K562 (cell line): ENCODE data around the gene PLD3. TPM values are rescaled to one million over a fixed set of nuclear protein-coding genes. Genes with fewer than 3 reads are reported as not detected.

Experiments
- CCAR2 ChIP-seq: fragments of 200-400 bp; formaldehyde crosslinking; IDR thresholded peaks from 2 replicates; pipeline ENCODE4 v1.6.1; 2017; ENCODE audit warnings: mild to moderate bottlenecking, low read depth, low read length
- DACH1 ChIP-seq: fragments of 450-650 bp; IDR thresholded peaks from 2 replicates; pipeline ENCODE4 v1.6.1; 2018; ENCODE audit not compliant: partially characterized antibody
- DMBX1 ChIP-seq: fragments of 250-450 bp; sonication (Bioruptor Pico); IDR thresholded peaks from 2 replicates; pipeline ENCODE4 v1.8.0; 2022; ENCODE audit warnings: inconsistent platforms, mild to moderate bottlenecking, moderate library complexity, borderline replicate concordance
- E2F5 ChIP-seq: sonication (generic); formaldehyde crosslinking; IDR thresholded peaks from 2 replicates; pipeline ENCODE4 v1.8.0; 2022; ENCODE audit warnings: mild to moderate bottlenecking, missing genetic modification reagents
- NEUROD1 ChIP-seq: fragments of 150-350 bp; IDR thresholded peaks from 2 replicates; pipeline ENCODE4 v1.6.1; 2014; ENCODE audit warnings: borderline replicate concordance, low read length, low read depth; ENCODE audit not compliant: partially characterized antibody
- SREBF2 ChIP-seq: sonication (generic); formaldehyde crosslinking; IDR thresholded peaks from 2 replicates; pipeline ENCODE4 v1.4.0; 2020; ENCODE audit warnings: mild to moderate bottlenecking, missing genetic modification reagents
- STAT5B ChIP-seq: fragments of 250-450 bp; sonication (Bioruptor Pico); IDR thresholded peaks from 2 replicates; pipeline ENCODE4 v1.8.0; 2021; ENCODE audit warnings: mild to moderate bottlenecking, inconsistent platforms
- TCF7 ChIP-seq: sonication (generic); IDR thresholded peaks from 2 replicates; pipeline ENCODE4 v1.6.1; 2016; ENCODE audit warnings: antibody characterized with exemption, borderline replicate concordance
- TGIF2 ChIP-seq: sonication (generic); formaldehyde crosslinking; IDR thresholded peaks from 2 replicates; pipeline ENCODE4 v1.8.1; 2022; ENCODE audit warnings: mild to moderate bottlenecking, missing genetic modification reagents, moderate library complexity
- TRIM24 ChIP-seq, 2 experiments: fragments of 450-650 bp; IDR thresholded peaks; 2 replicates each; pipeline ENCODE4 v1.6.1; 2016
- TRIM28 ChIP-seq: fragments of 450-650 bp; IDR thresholded peaks from 2 replicates; pipeline ENCODE4 v1.6.1; 2017
- ZHX1 ChIP-seq: fragments of 150-350 bp; conservative IDR thresholded peaks from 2 replicates; pipeline ENCODE4 v1.6.1; 2014; ENCODE audit warnings: low read length
- ZNF143 ChIP-seq: sonication (generic); formaldehyde crosslinking; IDR thresholded peaks from 2 replicates; pipeline ENCODE4 v1.9.0; 2022; ENCODE audit warnings: mild to moderate bottlenecking, missing genetic modification reagents
- ZNF174 ChIP-seq: fragments of 250-450 bp; sonication (Bioruptor Pico); IDR thresholded peaks from 2 replicates; pipeline ENCODE4 v1.4.0; 2020; ENCODE audit warnings: mild to moderate bottlenecking
- ZNF398 ChIP-seq: fragments of 250-450 bp; sonication (Bioruptor Pico); IDR thresholded peaks from 2 replicates; pipeline ENCODE4 v1.8.0; 2021; ENCODE audit warnings: moderate library complexity, mild to moderate bottlenecking, inconsistent platforms
- ZNF408 ChIP-seq: fragments of 250-450 bp; sonication (Bioruptor Pico); IDR thresholded peaks from 2 replicates; pipeline ENCODE4 v1.4.0; 2020; ENCODE audit warnings: low read depth, mild to moderate bottlenecking, moderate library complexity
- ZNF583 ChIP-seq: fragments of 250-450 bp; sonication (Bioruptor Pico); IDR thresholded peaks from 2 replicates; pipeline ENCODE4 v1.4.0; 2020
- ZNF592 ChIP-seq: fragments of 450-650 bp; IDR thresholded peaks from 2 replicates; pipeline ENCODE4 v1.6.1; 2017; ENCODE audit warnings: antibody characterized with exemption, mild to moderate bottlenecking
- ZNF766 ChIP-seq: fragments of 200-800 bp; sonication (Bioruptor generic); conservative IDR thresholded peaks from 2 replicates; pipeline ENCODE4 v1.6.1; 2016; ENCODE audit warnings: missing genetic modification characterization, missing compliant biosample characterization
- polyA plus RNA-seq, 8 experiments: library from polyadenylated mRNA; depleted of rRNA in 4 of 8; stranded (reverse) in 5 of 8; unstranded in 3 of 8; fragments of >200 nt; fragmentation: Nextera tagmentation in 2 of 8; fragmentation: Illumina TruSeq in 1 of 8; extraction: Ambion mirVana in 2 of 8; extraction: Trizol in 1 of 8; gene quantifications; 2 replicates each; pipeline versions ENCODE4 v1.2.1 to v1.2.3, GENCODE V29; 2011 to 2014; ENCODE audit warnings: inconsistent platforms in 1 of 8, missing spikeins in 1 of 8
- total RNA-seq, 7 experiments: library from RNA; depleted of rRNA in 6 of 7; stranded (reverse); fragments of >200 nt in 6 of 7; fragmentation: Illumina TruSeq in 2 of 7; extraction: Trizol in 2 of 7; gene quantifications; 2 replicates each; pipeline versions ENCODE4 v1.2.1 to v1.2.3, GENCODE V29; 2011 to 2021; ENCODE audit warnings: low replicate concordance in 1 of 7

The PLD3 gene
- total and polyA plus RNA-seq, 9 of the 15 experiments (the other 6 are each of a cell fraction or from before 2014, with no cell fraction given), result 2.3 to 128 (median 72.7) TPM

- TF ChIP-seq ZNF174 (no peak), NEUROD1 (no peak), ZNF766 (CRISPR knock-in tag) (no peak), ZNF583 (CRISPR knock-in tag) (no peak), TRIM24 (IDR thresholded peaks at IDR 0.05) (peak in 1 of 2 experiments; percentile 39; a peak in 1 of 4 replicates), ZHX1 (no peak), TGIF2 (CRISPR knock-in tag) (no peak), ZNF408 (CRISPR knock-in tag) (no peak), DACH1 (no peak), TRIM28 (no peak), DMBX1 (CRISPR knock-in tag) (no peak), STAT5B (CRISPR knock-in tag) (no peak), ZNF592 (no peak; the same call in 1 of the 2 replicates), SREBF2 (CRISPR knock-in tag) (no peak), ZNF398 (CRISPR knock-in tag) (no peak), TCF7 (0 out of 2 replicates have a peak, but pooled peaks have one; percentile 25), E2F5 (no peak), ZNF143 (CRISPR knock-in tag) (no peak), CCAR2 (no peak)
Measured at GRCh38 chr19:40370997-40371801, 22.7 kb downstream of the PLD3 start (continued).
